UCSD-AML1 (cell line): ENCODE data around the gene CCDC178.
"Not testable (repeated sequence)": the region's sequence is repeated elsewhere in the genome, so short reads cannot be mapped to it uniquely, and the experiment has no call there.

ENCODE experiments used
- DNase-seq: peaks from one replicate; lab custom pipeline; 2025; ENCODE audit not compliant: unreplicated experiment; lab: John Stamatoyannopoulos, UW

CCDC178 gene

DNA sequence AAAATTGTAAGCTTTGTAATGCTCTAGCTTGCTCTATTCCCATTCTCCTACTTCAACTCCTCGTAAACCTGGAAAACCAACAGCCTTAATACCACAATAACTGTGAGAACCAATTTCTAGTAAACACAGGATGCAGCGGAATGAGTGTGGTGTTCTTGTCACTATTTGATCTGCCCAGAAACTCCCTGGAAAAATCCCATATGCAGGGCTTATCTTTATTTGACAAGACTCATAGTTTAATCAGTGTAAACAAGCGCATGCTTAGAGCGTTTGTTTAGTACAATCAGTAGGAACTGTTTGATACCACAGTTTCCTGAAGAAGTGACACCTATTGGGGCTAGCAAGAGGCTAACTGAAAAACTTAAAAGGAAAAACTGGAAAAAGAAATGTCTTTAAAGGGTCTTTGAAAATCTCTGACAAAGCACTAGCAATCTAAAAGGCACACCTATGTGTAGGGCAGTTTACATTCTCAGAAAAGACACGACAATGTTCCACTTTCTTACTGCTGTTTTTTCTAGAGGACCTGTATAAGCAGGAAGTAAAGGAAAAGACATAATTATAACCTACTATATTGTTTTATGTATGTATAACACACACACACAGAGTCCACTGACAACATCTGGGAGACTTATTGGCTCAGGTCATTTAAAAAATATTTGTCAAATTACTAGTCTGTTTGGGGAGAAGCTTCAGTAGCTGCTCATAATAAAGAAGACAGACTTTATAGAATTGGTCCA lies 426.3 kb downstream of the CCDC178 start:
- no peak for DNase-seq

DNA sequence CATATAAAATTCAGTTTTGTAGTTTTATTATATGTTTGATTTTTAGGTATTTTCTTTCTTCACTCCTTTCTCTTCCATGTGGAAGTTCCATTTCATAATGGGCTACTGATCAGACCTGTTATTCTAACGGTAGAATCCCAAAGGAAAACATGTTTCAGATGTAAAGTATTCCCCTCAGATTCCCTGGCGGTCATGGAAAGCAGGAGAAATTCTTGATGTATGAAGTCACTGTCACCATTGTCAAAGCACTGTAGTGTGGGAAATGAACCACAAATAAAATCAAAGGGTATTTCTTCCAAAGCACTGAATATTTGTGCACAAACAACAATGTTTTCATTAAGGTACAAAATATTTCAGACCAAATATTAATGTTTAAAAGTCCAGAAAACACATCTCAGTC lies 430.4 kb downstream of the CCDC178 start:
- no peak for DNase-seq

DNA sequence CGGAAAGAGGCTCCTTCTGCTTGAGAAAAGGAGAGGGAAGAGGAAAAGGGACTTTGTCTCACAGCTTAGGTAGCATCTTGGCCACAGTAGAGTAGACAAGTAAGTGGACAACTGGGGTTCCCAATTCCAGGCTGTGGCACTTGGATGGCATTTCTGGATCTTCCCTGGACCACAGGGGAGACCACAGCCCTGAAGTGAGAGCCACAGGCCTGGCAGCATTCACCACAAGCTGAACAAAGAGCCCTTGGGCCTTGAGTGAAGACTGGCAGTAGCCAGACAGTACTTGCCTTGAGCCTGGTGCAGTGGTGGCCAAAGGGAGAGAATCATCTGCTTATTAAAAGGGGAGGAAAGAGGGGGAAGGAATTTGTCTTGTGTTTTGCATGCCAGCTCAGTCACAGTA lies 441.6 kb downstream of the CCDC178 start:
- peak; percentile 2 for DNase-seq

DNA sequence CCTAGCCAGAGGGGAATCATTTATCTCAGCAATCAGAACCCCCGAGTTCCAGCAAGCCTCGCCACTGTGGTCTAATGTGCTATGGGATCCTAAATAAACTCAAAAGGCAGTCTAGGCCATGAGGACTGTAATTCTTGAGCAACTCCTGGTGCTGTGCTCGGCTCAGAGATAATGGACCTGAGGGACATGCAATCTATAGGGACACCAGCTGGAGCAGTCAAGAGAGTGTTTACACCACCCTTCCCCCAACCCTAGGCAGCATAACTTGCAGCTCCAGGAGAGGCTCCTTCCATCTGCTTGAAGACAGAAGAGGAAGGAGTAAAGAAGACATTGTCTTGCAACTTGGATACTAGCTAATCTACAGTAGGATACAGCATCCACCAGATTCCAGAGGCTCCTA lies 442.2 kb downstream of the CCDC178 start:
- no peak for DNase-seq

DNA sequence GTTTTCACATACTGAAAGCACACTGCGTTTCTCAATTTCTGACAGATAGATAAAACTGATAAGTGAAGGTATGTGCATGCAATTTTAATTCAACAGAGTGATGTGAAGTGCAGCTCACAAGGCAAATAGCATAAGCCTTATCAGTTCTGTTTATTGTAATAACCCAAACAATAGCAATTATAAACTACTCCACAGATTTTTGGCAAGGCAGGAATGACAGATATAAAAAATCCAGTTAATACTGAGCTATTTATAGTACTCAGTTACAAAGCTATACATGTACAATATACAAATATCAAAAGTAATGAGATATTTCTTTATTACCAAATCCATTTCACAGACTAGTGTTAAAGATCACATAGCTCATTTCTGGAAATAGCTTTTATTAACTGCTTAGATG lies 456.8 kb downstream of the CCDC178 start:
- DNase-seq = no peak

DNA sequence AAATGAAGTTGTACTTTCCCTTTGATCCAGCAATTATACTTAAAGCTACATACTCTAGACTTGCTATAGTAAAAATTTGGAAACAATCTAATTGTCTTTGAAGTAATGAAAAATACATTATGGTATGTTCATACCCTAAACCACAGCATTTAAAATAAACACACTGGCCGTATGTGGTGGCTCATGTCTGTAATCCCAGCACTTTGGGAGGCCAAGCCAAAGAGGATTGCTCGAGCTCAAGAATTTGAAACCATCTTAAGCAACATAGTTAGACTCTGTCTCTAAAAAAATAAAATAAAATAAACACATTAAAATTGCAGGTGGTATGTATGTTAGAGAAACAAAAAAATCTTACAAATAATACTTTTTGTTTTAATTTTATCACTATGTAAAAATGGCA lies 459.6 kb downstream of the CCDC178 start:
- DNase-seq = no peak

DNA sequence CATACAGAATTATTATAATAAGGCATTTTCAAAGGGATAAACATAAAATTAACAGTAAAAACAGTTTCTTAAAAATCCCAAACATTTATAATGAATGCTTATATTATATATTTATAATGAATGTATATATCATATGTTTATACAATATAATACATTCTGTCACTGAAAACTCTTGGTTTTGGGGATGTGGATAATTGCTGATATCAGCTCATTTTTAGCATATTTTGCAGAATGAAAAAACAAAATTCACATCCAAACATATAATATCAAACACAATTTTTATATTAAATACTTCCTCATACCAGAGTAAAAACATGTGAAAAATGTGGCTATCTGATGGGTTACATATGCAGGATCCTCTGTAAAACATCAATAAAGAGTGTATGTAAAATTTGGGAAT lies 465.0 kb downstream of the CCDC178 start:
- no peak for DNase-seq

DNA sequence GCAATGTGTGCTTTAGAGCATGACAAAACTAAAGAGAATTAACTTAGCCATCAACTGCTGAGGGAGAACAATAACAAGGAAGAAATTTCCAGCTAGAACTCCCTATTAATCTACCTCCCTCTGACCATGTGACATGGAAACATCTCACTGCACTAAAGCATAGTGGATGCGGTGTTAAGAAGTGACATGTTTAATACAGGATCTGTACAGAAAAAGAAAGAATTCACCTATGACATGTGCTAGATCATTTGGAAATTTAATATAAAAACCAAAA lies 465.4 kb downstream of the CCDC178 start:
- no peak for DNase-seq

DNA sequence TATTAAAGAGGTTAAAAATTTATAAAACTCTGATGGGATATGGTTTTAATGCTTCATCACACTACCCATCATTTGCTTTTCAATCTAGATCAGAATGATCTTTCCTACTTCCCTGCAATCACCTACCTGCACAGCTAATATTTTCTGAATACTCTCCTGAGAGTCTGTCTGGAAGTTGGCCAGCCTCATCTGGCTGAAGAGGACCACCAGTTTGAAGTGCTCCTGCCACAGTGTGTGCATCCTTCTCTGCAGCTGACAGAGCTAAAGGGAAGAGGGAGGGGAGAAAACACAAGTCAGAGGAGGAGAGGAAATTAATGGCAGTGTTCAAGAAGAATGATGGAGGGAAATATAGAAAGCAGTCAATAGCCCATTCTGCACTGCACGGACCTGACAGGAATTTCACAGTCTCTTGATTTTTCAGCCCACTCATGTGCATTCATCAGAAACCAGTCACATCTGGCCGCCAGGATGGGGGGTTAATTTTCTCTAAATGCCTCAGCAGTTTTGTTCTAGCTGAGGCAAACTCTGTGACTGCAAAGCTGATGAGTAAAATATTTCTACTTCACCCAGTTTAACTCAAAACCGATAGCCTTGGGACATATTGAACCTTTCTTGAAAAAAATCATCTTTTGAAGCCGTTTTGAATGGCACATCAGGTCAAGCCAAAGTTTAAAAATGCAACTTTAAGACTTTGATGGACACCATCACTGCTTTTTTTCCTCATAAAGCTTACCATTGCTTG lies 465.9 kb downstream of the CCDC178 start:
- no peak for DNase-seq

DNA sequence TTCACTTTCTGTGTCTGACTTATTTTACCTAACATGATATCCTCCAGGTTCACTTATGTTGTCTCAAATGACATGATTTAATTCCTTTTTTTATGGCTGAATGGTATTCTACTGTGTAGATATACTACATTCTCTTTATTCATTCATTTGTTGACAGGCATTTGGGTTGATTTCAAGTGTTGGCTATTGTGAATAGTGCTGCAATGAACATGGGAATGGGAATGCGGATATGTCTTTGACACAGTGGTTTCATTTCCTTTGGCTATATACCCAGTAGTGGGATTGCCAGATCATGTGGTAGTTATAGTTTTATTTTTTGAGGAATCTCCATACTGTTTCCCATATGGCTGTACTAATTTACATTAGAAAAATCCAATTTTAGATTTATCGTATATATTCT lies 472.3 kb downstream of the CCDC178 start:
- DNase-seq = no peak

DNA sequence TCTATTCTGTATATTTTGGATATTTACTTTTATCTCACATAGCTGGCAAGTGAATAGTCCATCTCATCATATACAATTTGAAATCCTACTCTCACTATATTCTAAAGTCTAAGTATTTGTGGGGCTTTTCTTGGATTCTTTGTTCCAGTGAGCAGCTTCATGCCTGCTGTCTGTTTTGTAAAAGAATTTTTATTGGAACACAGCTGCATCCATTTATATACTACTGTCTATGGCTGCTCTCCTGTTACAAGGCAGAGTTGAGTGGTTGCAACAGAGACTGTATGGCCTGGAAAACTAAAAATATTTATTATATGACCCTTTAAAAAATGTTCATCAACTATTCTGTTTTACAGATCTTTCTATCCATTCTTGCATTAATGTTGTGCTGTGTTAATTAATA lies 474.4 kb downstream of the CCDC178 start:
- DNase-seq = no peak

DNA sequence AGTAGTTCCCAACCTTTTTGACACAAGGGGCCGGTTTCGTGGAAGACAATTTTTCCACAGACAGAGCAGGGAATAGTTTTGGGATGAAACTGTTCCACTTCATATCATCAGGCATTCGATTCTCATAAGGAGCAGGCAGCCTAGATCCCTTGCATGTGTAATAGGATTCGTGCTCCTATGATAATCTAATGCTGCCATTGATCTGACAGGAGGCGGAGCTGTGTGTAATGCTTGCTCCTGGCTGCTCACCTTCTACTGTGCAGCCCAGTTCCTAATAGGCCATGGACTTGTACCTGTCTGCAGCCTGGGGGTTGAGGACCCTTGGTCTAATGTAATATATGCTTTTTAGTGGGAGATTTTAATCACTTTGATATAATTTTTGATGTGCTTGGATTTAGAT lies 479.0 kb downstream of the CCDC178 start:
- DNase-seq = no peak

DNA sequence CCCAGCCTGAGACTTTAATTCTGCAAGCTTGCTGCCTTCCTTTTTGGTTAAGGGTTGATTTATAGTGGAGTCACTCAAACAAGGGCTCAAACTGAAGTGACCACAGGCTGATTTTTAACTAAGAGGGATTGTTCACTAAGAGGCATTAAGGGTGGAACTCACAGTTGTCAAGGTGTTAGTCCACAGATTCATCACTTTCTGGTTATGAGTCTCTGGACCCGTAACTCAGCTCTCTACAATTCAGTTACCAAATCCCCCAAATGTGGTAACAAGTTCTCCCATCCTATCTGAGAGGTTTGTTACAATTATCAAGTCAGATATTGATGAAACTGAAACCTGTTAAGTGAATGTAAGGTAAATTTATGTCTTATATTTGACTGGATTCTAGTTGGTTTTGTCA lies 481.8 kb downstream of the CCDC178 start:
- no peak for DNase-seq

DNA sequence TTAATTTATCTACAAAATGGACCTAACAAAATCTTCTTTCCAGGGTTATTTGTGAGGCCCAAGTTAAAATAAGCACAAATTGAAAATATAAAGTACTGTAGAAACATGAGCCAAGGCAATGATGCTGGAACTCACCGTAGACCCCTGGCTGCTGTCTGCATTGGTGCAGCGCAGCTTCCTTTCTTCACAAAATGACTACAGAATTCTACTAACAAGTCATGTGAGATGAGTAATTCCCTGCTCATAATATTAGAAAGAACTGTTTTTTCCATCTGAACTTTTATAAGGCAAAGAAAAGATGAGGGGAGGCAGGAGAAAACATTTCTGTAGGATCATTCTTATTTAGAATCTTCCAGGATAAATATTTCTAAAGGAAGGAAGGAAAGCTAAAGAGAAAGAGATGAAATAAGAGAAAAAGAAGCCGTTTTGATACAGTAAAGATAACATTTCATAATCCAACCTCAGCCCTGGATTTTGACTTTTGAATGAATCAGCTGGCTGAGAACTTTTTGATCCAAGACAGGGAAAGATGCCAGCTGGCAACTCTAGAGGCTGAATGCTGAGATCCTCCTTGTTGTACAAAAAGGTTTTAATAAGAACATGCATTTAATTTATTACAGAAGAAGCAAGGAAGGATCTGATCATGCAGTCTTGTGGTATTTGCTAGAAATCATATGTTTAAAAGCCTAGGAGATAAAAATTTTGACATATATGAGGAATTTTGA lies 483.8 kb downstream of the CCDC178 start:
- DNase-seq = no peak

DNA sequence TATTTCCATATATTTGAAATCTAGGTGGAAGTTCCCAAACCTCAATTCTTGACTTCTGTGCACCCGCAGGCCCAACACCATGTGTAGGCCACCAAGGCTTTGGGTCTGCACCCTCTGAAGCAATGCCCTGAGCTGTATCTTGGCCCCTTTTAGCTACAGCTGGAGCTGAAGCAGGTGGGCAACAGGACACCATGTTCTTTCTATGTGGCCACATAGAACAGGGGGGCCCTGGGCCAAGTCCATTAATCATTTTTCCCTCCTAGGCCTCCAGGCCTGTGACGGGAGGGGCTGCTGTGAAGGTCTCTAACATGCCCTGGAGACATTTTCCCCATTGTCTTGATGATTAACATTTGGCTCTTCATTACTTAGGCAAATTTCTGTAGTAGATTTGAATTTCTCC lies 488.2 kb downstream of the CCDC178 start:
- DNase-seq = not testable (repeated sequence)

DNA sequence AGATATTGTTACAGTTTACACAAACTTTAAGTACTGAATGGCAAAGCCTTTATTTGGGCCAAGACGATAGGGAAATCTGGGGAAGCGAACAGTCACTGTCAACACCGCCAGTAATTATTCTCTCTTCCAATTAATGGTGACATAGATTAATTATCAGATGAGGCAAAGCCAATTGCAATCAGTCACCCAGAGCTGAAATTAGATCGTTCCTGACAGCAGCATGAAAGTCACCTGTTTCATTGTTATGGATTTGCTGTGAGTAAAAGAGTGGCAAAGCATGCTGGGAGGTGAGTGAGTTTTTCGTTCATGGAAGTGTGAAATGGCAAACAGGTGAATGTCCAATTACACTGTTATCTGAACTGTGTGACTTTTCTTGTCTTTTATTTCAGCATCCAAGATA lies 502.9 kb downstream of the CCDC178 start:
- DNase-seq = no peak

DNA sequence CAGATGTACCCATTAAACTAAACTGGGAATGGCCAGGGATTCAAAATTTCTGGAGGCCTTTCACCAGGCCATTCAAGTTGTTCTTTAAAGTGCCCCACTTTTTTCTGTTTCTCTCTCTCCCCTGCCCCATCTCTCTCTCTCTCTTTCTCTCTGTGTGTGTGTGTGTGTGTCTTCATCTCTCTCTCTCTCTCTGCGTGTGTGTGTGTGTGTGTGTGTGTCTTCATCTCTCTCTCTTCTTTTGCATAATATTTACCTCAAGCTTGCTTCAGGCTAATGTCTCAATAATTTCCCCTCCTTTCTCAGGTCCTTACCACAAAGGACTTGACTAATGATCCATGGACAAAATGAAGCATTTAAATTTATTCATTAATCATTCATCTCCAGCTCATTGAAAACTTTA lies 503.5 kb downstream of the CCDC178 start:
- DNase-seq = no peak

DNA sequence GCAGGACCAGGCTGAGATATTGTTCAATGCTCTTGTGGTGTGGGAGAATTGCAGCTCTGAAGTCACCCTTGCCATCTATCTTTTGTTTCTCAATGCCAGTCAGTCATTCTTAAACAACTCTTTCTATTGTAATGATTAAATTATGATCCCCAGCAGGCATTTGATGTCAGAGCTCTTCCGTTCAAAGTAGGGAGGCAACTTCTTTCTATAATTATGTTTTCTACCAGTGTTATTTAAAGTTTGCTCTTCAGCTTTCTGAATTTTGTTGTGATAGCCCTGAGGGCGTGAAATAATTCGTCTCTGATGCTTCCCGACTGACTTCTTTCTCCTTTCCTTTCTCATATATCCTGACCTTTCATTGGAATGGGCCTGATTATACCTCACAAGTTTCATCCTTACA lies 506.3 kb downstream of the CCDC178 start:
- no peak for DNase-seq

DNA sequence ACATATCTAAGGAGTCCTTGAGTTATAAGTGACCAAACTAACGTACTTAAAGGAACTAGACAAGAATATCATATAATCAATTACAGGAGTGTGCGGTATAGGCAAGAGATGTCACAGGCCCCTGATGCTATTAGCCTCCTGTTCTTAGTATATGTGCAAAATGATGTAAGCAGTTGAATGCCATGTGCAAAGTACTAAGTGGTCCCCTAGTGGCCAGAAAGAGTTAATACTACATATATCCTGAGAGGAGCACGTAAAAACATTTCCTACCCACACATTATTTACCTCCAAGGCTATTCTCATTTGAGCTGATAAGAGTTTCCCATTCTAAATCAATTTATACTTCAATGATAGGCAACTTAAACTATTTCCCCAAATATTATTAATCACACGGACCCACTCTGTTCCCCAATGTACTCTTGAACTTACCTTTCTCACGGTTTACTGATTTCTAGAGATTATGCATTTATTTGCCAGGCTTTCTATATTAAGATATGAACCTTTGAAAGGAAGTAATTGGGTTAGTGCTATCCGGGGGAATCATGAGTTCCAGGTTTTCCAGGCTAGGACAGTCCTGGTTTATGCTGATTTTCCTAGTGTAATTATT lies 509.7 kb downstream of the CCDC178 start:
- no peak for DNase-seq

DNA sequence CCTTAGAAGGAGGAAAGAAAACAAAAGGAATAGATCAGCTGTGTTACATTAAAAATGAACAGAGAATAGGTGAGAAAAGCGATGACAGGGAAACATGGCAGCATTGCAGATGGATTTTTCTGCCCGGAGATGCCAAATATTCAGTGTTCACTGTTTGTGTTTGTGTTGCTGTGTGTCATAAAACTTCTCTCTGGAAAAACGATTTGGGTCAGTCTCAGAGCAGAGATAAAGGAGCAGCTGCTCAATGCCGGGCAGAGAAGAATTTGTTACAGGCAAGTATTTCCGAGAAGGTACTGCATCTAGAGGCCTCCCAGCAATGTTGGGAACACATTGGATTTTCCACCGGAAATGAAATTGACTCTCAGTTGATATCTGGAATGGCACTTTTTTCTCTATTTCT lies 511.3 kb downstream of the CCDC178 start:
- no peak for DNase-seq

DNA sequence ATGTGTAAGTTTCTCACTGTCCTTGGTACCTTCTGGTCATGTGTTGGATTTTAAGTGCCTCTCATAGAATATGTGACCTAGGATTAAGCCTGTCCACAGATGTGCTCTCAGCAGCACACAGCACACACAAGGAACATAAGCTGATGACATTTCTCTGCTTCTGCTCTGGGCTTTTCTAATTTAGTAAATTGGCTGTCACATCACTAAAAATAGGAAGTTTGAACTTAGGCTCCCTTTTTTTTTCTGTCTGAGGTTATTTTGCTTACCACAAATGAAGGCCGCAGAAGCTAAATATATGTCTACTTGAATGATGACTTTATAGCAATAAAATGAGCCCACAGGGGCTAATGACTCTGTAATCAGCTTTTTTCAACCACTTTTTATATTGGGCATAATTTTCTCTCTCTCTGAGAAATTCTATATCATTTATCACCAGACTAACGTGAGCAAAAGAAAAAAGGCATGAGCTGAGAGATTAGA lies 517.5 kb downstream of the CCDC178 start:
- no peak for DNase-seq
